ENCODE measurements around the gene PRPF8.
A peak's percentile ranks its signal among the peaks of the same experiment; 100 is the strongest.

GRCh38 chr17:1650731-1651558 is 33.7 kb downstream of the PRPF8 start:
- peak; percentile 81 for TF ChIP-seq SPI1 (IDR thresholded peaks at IDR 0.05; ENCODE audit: low read depth, low read length)
- no peak for TF ChIP-seq TAF1 (IDR thresholded peaks at IDR 0.05; ENCODE audit: low read depth, low read length)
- peak; percentile 36; the same call in 1 of the 2 replicates for TF ChIP-seq POLR2A (IDR thresholded peaks at IDR 0.05; ENCODE audit: low read depth, low read length)
